Hepatocyte (in vitro differentiated cells): ENCODE measurements around the gene PPP2R1A.

Experiments
- CTCF ChIP-seq: fragments of 200-600 bp; sonication (generic); IDR thresholded peaks from 2 replicates; pipeline ENCODE4 v1.5.1; 2016; ENCODE audit warnings: antibody characterized with exemption, mild to moderate bottlenecking; ENCODE audit not compliant: poor library complexity
- EZH2 ChIP-seq: fragments of 200-600 bp; sonication (generic); IDR thresholded peaks from 2 replicates; pipeline ENCODE4 v1.6.1; 2016; ENCODE audit warnings: antibody characterized with exemption, mild to moderate bottlenecking, borderline replicate concordance
- EZH2phosphoT487 ChIP-seq: fragments of 200-600 bp; sonication (generic); IDR thresholded peaks from one replicate; pipeline ENCODE4 v1.6.1; 2018; ENCODE audit warnings: antibody characterized with exemption, mild to moderate bottlenecking, low read depth, moderate library complexity; ENCODE audit not compliant: unreplicated experiment, severe bottlenecking

- TF ChIP-seq CTCF (no peak), EZH2phosphoT487 (no peak), EZH2 (no peak)
Measured at GRCh38 chr19:52231154-52231910, 41.5 kb downstream of the PPP2R1A start.
